ENCODE results near the gene ATG9B.
"Not testable (repeated sequence)": the region's sequence is repeated elsewhere in the genome, so short reads cannot be mapped to it uniquely, and the experiment has no call there.

Gene ATG9B

GRCh38 chr7:151014950-151015349 lies 9.3 kb downstream of the ATG9B start:
- no peak for FAIRE-seq

DNA sequence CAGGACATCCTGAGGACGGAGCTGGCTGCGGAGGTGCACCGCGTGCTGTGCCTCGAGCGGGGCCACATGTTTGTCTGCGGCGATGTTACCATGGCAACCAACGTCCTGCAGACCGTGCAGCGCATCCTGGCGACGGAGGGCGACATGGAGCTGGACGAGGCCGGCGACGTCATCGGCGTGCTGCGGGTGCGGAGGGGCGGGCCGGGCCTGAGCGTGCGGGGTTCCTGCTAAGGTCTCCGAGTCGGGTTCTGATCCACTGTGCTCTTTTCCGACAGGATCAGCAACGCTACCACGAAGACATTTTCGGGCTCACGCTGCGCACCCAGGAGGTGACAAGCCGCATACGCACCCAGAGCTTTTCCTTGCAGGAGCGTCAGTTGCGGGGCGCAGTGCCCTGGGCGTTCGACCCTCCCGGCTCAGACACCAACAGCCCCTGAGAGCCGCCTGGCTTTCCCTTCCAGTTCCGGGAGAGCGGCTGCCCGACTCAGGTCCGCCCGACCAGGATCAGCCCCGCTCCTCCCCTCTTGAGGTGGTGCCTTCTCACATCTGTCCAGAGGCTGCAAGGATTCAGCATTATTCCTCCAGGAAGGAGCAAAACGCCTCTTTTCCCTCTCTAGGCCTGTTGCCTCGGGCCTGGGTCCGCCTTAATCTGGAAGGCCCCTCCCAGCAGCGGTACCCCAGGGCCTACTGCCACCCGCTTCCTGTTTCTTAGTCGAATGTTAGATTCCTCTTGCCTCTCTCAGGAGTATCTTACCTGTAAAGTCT lies 10.4 kb downstream of the ATG9B start:
- FAIRE-seq, result no peak

GRCh38 chr7:151013356-151013732 lies 10.9 kb downstream of the ATG9B start:
- no peak for FAIRE-seq

DNA sequence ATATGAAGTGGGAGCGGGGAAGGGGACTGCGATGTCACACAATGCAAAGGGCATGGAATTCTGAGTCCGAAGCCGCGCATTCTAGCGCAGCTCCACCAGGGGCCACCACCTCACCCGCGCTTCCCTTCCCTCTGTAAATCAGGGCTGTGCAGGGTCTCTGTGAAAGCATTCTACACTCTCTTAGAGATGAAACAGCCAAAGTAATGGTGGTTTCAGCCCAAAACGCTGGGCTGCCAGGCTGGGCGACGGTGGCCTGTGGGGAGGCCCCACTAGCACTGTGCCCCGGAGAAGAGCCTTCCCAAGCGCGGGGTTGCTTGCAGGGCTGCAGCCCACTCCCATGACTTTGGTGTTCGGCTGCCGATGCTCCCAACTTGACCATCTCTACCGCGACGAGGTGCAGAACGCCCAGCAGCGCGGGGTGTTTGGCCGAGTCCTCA lies 11.4 kb downstream of the ATG9B start:
- no peak for FAIRE-seq

DNA sequence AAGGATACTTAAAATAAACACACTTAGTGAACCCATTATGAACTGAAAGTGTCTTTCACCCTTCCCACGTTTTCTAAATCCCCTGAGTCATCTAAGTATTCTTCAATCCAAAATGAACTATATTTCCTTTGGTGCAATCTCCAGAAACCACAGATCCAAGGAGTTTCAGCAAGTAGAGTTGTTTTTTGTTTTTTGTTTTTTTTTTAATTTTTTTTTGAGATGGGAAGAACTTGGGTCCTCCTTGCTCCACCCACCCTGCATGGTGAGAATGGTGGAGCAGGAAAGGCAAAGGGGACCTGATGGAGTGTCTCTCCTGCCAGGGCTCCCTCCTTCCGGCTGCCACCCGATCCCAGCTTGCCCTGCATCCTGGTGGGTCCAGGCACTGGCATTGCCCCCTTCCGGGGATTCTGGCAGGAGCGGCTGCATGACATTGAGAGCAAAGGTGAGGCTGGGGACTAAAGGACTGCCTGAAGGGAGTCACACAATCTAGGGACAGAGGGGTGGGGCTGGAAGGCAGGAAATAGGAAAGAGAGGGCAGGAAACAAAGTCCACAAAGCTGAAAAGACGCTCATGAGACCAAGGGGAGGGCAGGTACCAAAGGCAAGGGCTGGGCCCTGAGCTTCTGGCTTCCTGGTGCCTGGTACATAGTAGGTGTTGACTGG lies 12.1 kb downstream of the ATG9B start:
- FAIRE-seq, result no peak

GRCh38 chr7:151011616-151012015 lies 12.7 kb downstream of the ATG9B start:
- not testable (repeated sequence) for FAIRE-seq

DNA sequence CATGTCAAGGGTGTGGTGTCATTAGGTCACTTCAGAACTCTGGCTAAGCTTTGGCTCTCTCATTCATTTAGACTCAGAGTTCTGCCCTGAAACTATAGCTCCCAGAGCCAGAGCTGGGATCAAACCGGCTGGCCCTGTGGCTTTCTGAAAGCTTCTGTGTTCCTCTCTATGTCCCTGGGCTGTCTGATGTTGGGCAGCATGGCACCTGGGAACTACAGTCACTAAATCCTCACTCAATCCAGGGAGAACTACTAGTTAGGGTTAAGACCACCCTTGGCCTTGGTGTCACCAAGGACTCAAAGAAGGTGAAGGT lies 13.2 kb downstream of the ATG9B start:
- FAIRE-seq, result no peak

GRCh38 chr7:151010307-151011096 lies 13.8 kb downstream of the ATG9B start:
- FAIRE-seq, result no peak

DNA sequence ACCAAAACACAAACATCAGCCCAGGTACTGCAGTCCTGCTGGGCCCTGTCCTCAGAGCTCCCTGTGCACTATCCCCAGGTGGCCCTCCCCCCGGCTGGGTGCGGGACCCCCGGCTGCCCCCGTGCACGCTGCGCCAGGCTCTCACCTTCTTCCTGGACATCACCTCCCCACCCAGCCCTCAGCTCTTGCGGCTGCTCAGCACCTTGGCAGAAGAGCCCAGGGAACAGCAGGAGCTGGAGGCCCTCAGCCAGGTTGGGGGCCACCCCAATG lies 14.3 kb downstream of the ATG9B start:
- FAIRE-seq, result no peak

DNA sequence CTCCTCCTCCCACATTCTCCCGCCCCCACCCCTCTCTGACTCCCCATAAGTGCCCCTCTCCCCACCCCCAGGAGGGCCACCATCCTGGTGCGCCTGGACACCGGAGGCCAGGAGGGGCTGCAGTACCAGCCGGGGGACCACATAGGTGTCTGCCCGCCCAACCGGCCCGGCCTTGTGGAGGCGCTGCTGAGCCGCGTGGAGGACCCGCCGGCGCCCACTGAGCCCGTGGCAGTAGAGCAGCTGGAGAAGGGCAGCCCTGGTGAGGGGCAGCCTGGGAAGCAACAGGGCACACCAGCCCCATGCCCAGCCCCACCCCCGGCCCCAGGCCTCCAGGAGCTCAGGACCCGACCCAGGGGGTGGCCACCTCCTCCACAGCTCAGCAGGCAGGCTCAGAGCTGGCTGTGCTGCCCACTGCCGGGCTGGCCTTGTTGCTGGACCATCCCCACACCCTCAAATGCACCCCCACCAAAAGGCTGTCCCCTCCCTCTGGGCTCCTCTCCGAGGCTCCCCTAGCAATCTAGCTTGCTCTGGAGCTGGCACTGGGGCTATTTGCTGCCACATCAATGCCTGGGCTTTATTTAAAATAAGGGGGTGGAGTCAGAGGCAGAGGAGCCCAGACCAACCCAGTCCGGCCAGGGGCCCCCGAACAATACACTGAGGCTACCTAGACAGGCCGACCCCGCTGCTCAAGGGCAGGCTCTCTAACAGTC lies 14.8 kb downstream of the ATG9B start:
- no peak for FAIRE-seq

GRCh38 chr7:151008511-151009323 lies 15.6 kb downstream of the ATG9B start:
- FAIRE-seq, result no peak

DNA sequence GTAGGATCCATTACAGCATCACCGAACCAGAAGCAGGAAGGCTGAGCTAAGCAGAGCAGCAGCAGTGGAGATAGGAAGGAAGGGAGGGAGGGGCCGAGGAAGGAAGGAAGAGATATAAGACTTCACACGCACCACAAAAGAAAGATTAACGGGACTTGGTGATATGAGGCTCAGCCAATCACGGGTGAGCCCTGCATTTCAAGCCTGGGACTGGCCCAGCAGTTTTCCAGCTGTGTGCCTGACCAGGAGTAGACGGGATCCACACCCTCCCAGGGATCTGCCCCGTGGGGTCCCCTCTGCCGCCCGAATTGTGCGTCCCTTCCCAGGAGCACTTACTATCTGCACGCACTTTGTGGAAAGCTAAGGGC lies 16.2 kb downstream of the ATG9B start:
- no peak for FAIRE-seq

- no peak for FAIRE-seq
These were observed 16.8 kb downstream of the ATG9B start for GRCh38 chr7:151007469-151007898.

DNA sequence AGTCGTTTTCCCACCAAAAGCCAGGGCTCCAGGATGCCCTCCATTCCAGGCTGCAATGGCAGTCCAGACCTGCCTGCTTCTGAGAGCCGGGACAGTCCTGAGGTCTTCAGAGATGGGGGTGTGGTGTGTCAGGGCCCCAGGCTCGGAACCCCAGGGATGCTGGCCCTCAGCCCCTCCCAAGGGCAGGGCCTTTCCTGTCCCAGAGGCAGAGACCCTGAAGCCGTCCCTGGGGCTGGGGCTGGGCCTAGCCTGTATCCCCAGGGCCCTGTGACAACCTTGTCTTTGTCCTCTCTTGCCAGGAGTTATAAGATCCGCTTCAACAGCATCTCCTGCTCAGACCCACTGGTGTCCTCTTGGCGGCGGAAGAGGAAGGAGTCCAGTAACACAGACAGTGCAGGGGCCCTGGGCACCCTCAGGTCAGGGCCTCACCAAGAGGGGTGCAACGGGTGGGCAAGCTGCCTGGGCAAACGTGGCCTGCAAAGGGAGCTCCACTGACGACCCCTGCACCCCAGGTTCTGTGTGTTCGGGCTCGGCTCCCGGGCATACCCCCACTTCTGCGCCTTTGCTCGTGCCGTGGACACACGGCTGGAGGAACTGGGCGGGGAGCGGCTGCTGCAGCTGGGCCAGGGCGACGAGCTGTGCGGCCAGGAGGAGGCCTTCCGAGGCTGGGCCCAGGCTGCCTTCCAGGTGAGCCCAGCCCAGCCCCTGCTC lies 17.5 kb downstream of the ATG9B start:
- FAIRE-seq, result no peak

DNA sequence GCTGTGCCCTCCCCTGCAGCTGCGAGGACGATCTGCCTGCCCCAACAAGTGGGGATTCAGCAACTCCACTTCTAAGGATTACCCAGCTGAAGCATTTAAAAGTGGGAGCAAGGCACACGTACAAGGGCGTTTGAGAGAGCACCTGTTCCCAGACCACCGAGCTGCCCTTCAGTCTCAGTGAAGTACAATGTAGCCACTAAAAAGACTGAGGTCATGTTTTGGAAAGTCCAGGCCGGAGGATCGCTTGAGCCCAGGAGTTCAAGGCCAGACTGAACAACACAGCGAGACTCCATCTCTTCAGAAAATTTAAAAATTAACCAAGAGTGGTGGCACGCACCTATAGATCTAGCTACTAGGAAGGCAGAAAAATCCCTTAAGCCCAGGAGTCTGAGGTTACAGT lies 18.7 kb downstream of the ATG9B start:
- FAIRE-seq, result no peak

- no peak for FAIRE-seq
These were observed 20.7 kb downstream of the ATG9B start for GRCh38 chr7:151003572-151003971.

GRCh38 chr7:151001546-151001945 lies 22.7 kb downstream of the ATG9B start:
- no peak for FAIRE-seq

GRCh38 chr7:151000897-151001495 lies 23.3 kb downstream of the ATG9B start:
- no peak for FAIRE-seq

GRCh38 chr7:150999497-151000230 lies 24.6 kb downstream of the ATG9B start:
- FAIRE-seq, result no peak

DNA sequence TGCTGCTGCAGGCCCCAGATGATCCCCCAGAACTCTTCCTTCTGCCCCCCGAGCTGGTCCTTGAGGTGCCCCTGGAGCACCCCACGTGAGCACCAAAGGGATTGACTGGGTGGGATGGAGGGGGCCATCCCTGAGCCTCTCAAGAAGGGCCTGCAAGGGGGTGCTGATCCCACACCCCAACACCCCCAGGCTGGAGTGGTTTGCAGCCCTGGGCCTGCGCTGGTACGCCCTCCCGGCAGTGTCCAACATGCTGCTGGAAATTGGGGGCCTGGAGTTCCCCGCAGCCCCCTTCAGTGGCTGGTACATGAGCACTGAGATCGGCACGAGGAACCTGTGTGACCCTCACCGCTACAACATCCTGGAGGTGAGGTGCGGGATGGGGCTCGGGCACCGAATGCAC lies 25.3 kb downstream of the ATG9B start:
- FAIRE-seq, result no peak

GRCh38 chr7:150998341-150998740 lies 26.0 kb downstream of the ATG9B start:
- FAIRE-seq, result no peak
